SU-DHL-6 (cell line): ENCODE results near the gene PTPRC.

Experiments used
- CTCF ChIP-seq: fragments of 200-600 bp; sonication (generic); IDR thresholded peaks from one replicate; pipeline ENCODE4 v1.5.1; 2017; ENCODE audit warnings: antibody characterized with exemption, mild to moderate bottlenecking, low read length, moderate library complexity; ENCODE audit not compliant: insufficient read depth, poor library complexity, severe bottlenecking
- EZH2phosphoT487 ChIP-seq: fragments of 200-600 bp; sonication (generic), shearing (Covaris generic); conservative IDR thresholded peaks from 2 replicates; pipeline ENCODE4 v1.6.1; 2018; ENCODE audit warnings: mild to moderate bottlenecking, antibody characterized with exemption, low read length, moderate library complexity, mixed read lengths

GRCh38 chr1:198650506-198650905 lies 11.7 kb downstream of the PTPRC start:
- no peak for TF ChIP-seq CTCF
- TF ChIP-seq EZH2phosphoT487, result no peak
